ENCODE data around the gene MACF1. TPM values are rescaled to one million over a fixed set of nuclear protein-coding genes. Genes with fewer than 3 reads are reported as not detected.

Gene MACF1
- polyA plus RNA-seq, 1 of the 3 experiments (the other 2 are of a cell fraction), result 37.6 TPM

- TF ChIP-seq, protein P1, sequence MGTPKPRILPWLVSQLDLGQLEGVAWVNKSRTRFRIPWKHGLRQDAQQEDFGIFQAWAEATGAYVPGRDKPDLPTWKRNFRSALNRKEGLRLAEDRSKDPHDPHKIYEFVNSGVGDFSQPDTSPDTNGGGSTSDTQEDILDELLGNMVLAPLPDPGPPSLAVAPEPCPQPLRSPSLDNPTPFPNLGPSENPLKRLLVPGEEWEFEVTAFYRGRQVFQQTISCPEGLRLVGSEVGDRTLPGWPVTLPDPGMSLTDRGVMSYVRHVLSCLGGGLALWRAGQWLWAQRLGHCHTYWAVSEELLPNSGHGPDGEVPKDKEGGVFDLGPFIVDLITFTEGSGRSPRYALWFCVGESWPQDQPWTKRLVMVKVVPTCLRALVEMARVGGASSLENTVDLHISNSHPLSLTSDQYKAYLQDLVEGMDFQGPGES (IDR thresholded peaks at IDR 0.05; ENCODE audit: low read depth, low read length), result no peak
- TF ChIP-seq GATA2 (CRISPR knock-in tag; IDR thresholded peaks at IDR 0.05), result no peak
These were observed 12.3 kb downstream of the MACF1 start (continued) for GRCh38 chr1:39216771-39217170.

- Histone ChIP-seq H3K9ac (no peak overlapping the region), H4K20me1 (ENCODE audit: insufficient read depth) (peaks cover 50% of the 10 kb centered on the region), H3F3A (replicated peaks; ENCODE audit: insufficient read depth) (no peaks in the 10 kb centered on the region), H3K79me2 (ENCODE audit: insufficient read depth) (peaks cover 99% of the 10 kb centered on the region), H3K27ac (ENCODE audit: low read depth in 2 of 2, low read length in 1 of 2) (no peak overlapping the region), H3K4me2 (no peak overlapping the region), H2AFZ (ENCODE audit: low read depth) (no peak overlapping the region), H3K27me3 (ENCODE audit: insufficient read depth) (no peaks in the 10 kb centered on the region), H3K9me3 (no peaks in the 10 kb centered on the region), H3K36me3 (replicated peaks in 1 of 2; ENCODE audit: control insufficient read depth in 1 of 2, insufficient read depth in 2 of 2, low read length in 1 of 2) (peaks cover 0 to 4% of the 10 kb centered on the region in 2 experiments), H3K4me1 (ENCODE audit: control insufficient read depth in 1 of 2, insufficient read depth in 2 of 2, low read depth in 1 of 2, low read length in 1 of 2) (peaks cover 0 to 12% of the 10 kb centered on the region in 2 experiments; a peak in 3 of 4 replicates), H3K9me2 (no peaks in the 10 kb centered on the region), H3K4me3 (ENCODE audit: low read depth in 2 of 2, low read length in 1 of 2) (no peak overlapping the region)
- DNase-seq, result no peak
- 95% methylated on average over 10 of the region's 10 CpGs for WGBS (ENCODE audit: low lambda C conversion rate)
- ChIA-PET POLR2A (no interaction called here), CTCF (interaction anchor here (1.1 to 6.6 kb wide), 3 partner anchors 11 to 37 kb away, joined by 3 to 29 read pairs (median 6); no protein-coding TSS in a partner anchor)
- TF ChIP-seq RXRA (IDR thresholded peaks at IDR 0.05; ENCODE audit: borderline replicate concordance, low read depth) (no peak), GABPA (IDR thresholded peaks at IDR 0.05; ENCODE audit: low read depth) (no peak), RAD21 (IDR thresholded peaks at IDR 0.05; ENCODE audit: low read length) (no peak), PBX3 (IDR thresholded peaks at IDR 0.05) (no peak), RCOR1 (IDR thresholded peaks at IDR 0.05; ENCODE audit: low read length) (no peak), FOXM1 (IDR thresholded peaks at IDR 0.05; ENCODE audit: low read depth) (no peak), EZH2phosphoT487 (IDR thresholded peaks at IDR 0.05; ENCODE audit: borderline replicate concordance, low read depth) (no peak), FOSL2 (IDR thresholded peaks at IDR 0.05; ENCODE audit: borderline replicate concordance, low read depth) (no peak)
- TF ChIP-seq, protein P2, sequence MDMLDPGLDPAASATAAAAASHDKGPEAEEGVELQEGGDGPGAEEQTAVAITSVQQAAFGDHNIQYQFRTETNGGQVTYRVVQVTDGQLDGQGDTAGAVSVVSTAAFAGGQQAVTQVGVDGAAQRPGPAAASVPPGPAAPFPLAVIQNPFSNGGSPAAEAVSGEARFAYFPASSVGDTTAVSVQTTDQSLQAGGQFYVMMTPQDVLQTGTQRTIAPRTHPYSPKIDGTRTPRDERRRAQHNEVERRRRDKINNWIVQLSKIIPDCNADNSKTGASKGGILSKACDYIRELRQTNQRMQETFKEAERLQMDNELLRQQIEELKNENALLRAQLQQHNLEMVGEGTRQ (IDR thresholded peaks at IDR 0.05; ENCODE audit: borderline replicate concordance, low read depth, low read length), result no peak
These were observed 16.7 kb downstream of the MACF1 start for GRCh38 chr1:39220891-39221870.

Data from SK-N-SH (cell line).